Colonic mucosa (tissue), 4 donors: Measurements from ENCODE around the gene FTCDNL1. TPM values are rescaled to one million over a fixed set of nuclear protein-coding genes. Genes with fewer than 3 reads are reported as not detected.

Experiments
- DNase-seq: peaks from one replicate; pipeline ENCODE4 v3.0.0-alpha.2; 2020
- H3K27ac ChIP-seq: fragments of 200-600 bp; one replicate; pipeline ENCODE4 v1.8.0; 2021
- H3K27me3 ChIP-seq: fragments of 200-600 bp; one replicate; pipeline ENCODE4 v1.8.0; 2021
- H3K36me3 ChIP-seq: fragments of 200-600 bp; one replicate; pipeline ENCODE4 v1.8.0; 2021
- H3K4me1 ChIP-seq: fragments of 200-600 bp; one replicate; pipeline ENCODE4 v1.8.0; 2021; ENCODE audit warnings: mild to moderate bottlenecking
- H3K4me3 ChIP-seq: fragments of 200-600 bp; one replicate; pipeline ENCODE4 v1.8.0; 2021
- H3K9ac ChIP-seq, 2 donors: one replicate each; pipeline ENCODE4 v1.7.0; 2013; ENCODE audit warnings: control low read depth in 2 of 2, low read depth in 2 of 2, low read length in 2 of 2
- H3K9me3 ChIP-seq: fragments of 200-600 bp; one replicate; pipeline ENCODE4 v1.8.0; 2021
- CTCF ChIP-seq: fragments of 200-600 bp; IDR thresholded peaks from one replicate; pipeline ENCODE4 v1.8.0; 2022; ENCODE audit warnings: antibody characterized with exemption, mild to moderate bottlenecking
- intact Hi-C: fragments of 100-400 bp; cut with DNase I; formaldehyde crosslinking; loops from one replicate; pipeline ENCODE4 v1.14.1; 2022
- total RNA-seq, 2 donors: library from RNA; stranded (reverse); fragmentation: NEBNext Ultra II Directional in 1 of 2; extraction: Animal tissue kit (Norgen Biotek cat#: 25700) in 1 of 2; gene quantifications; one replicate each; pipeline ENCODE4 v1.2.1, GENCODE V29; 2021
- donor health status: healthy.
- donor health status: DM: no; HTN: no; CAD: no.
- donor health status: DM: no; HTN: no; CAD: no.

Gene FTCDNL1
- total RNA-seq, 2 donors from 2014 or later: 1.3 to 1.8 TPM

GRCh38 chr2:199764273-199764800 lies 86.7 kb downstream of the FTCDNL1 start:
- no peaks in the 10 kb centered on the region for H3K4me1 ChIP-seq
- H3K9ac ChIP-seq: no peak overlapping the region
- H3K9me3 ChIP-seq: no peaks in the 10 kb centered on the region
- no peak for TF ChIP-seq CTCF
- no peak overlapping the region for H3K27ac ChIP-seq
- H3K4me3 ChIP-seq: no peak overlapping the region
- no peaks in the 10 kb centered on the region for H3K36me3 ChIP-seq
- intact Hi-C loops: no loop called here
- no peaks in the 10 kb centered on the region for H3K27me3 ChIP-seq
- peak; percentile 38 for DNase-seq

- TF ChIP-seq CTCF: no peak
- no peak for DNase-seq
- no peak overlapping the region for H3K4me3 ChIP-seq
- no peaks in the 10 kb centered on the region for H3K36me3 ChIP-seq
- no peaks in the 10 kb centered on the region for H3K27me3 ChIP-seq
- no peaks in the 10 kb centered on the region for H3K9me3 ChIP-seq
- intact Hi-C loops: no loop called here
- H3K9ac ChIP-seq: no peak overlapping the region
- H3K4me1 ChIP-seq: no peaks in the 10 kb centered on the region
- no peak overlapping the region for H3K27ac ChIP-seq
These were observed 88.0 kb downstream of the FTCDNL1 start for GRCh38 chr2:199762963-199763362.

- H3K27me3 ChIP-seq: no peaks in the 10 kb centered on the region
- no peak overlapping the region for H3K9ac ChIP-seq
- no peaks in the 10 kb centered on the region for H3K36me3 ChIP-seq
- DNase-seq: no peak
- no peak for TF ChIP-seq CTCF
- H3K9me3 ChIP-seq: no peaks in the 10 kb centered on the region
- no peak overlapping the region for H3K27ac ChIP-seq
- no peaks in the 10 kb centered on the region for H3K4me1 ChIP-seq
- intact Hi-C loops: no loop called here
- no peak overlapping the region for H3K4me3 ChIP-seq
These were observed 90.4 kb downstream of the FTCDNL1 start for GRCh38 chr2:199760574-199760973.

GRCh38 chr2:199757233-199757870 lies 93.6 kb downstream of the FTCDNL1 start:
- Histone ChIP-seq H3K4me3 (no peak overlapping the region), H3K4me1 (no peaks in the 10 kb centered on the region), H3K27me3 (no peaks in the 10 kb centered on the region), H3K9ac (no peak overlapping the region), H3K27ac (no peak overlapping the region), H3K36me3 (no peaks in the 10 kb centered on the region), H3K9me3 (no peaks in the 10 kb centered on the region)
- no peak for TF ChIP-seq CTCF
- intact Hi-C loops: no loop called here
- peak; percentile 32 for DNase-seq

GRCh38 chr2:199756743-199757142 lies 94.2 kb downstream of the FTCDNL1 start:
- Histone ChIP-seq H3K9ac (no peak overlapping the region), H3K9me3 (no peaks in the 10 kb centered on the region), H3K4me3 (no peak overlapping the region), H3K27me3 (no peaks in the 10 kb centered on the region), H3K27ac (no peak overlapping the region), H3K36me3 (no peaks in the 10 kb centered on the region), H3K4me1 (no peaks in the 10 kb centered on the region)
- no peak for TF ChIP-seq CTCF
- no peak for DNase-seq
- intact Hi-C loops: no loop called here
